ENCODE results near the gene LIX1. TPM values are rescaled to one million over a fixed set of nuclear protein-coding genes. Genes with fewer than 3 reads are reported as not detected.
"Not testable (repeated sequence)": the region's sequence is repeated elsewhere in the genome, so short reads cannot be mapped to it uniquely, and the experiment has no call there.

LIX1 gene
- total RNA-seq, 3 donors from 2014 or later (not counting 1 experiment from before 2014, with no cell fraction given), result not detected

GRCh38 chr5:97085459-97086181, 56.8 kb downstream of the LIX1 start:
- H3K36me3 Mint-ChIP-seq, result no peaks in the 10 kb centered on the region
- H3K27ac Mint-ChIP-seq, result no peak overlapping the region
- H3K4me1 Mint-ChIP-seq, result peaks cover 7% of the 10 kb centered on the region in 2 donors
- peaks cover 0 to 7% of the 10 kb centered on the region in 2 donors for H3K27me3 Mint-ChIP-seq (ENCODE audit: low read depth in 2 of 2)
- 97% methylated on average over 21 of the region's 22 CpGs for WGBS (ENCODE audit: insufficient coverage)
- intact Hi-C loops (cut with micrococcal nuclease), result no loop called here
- Histone ChIP-seq H3K36me3 (ENCODE audit: control insufficient read depth, insufficient read depth, low read length) (no peaks in the 10 kb centered on the region), H3K9me3 (ENCODE audit: control insufficient read depth, insufficient read depth, low read length) (no peaks in the 10 kb centered on the region), H3K4me1 (ENCODE audit: control insufficient read depth, insufficient read depth, low read length) (no peaks in the 10 kb centered on the region), H3K27me3 (ENCODE audit: control insufficient read depth, insufficient read depth, low read length) (no peaks in the 10 kb centered on the region), H3K4me3 (ENCODE audit: low read length) (no peak overlapping the region), H3K27ac (ENCODE audit: low read length) (no peak overlapping the region)
- no peak overlapping the region for H3K4me3 Mint-ChIP-seq
- no peaks in the 10 kb centered on the region for H3K9me3 Mint-ChIP-seq
- DNase-seq, result no peak
- TF ChIP-seq CTCF (IDR thresholded peaks at IDR 0.05), result no peak
- no peak for ATAC-seq

GRCh38 chr5:97084782-97085458, 57.5 kb downstream of the LIX1 start:
- intact Hi-C loops (cut with micrococcal nuclease); DNase-seq; H3K4me1 ChIP-seq (ENCODE audit: control insufficient read depth, insufficient read depth, low read length); H3K27ac Mint-ChIP-seq; H3K4me3 ChIP-seq (ENCODE audit: low read length); H3K9me3 ChIP-seq (ENCODE audit: control insufficient read depth, insufficient read depth, low read length); H3K9me3 Mint-ChIP-seq; ATAC-seq; H3K36me3 Mint-ChIP-seq; H3K27me3 ChIP-seq (ENCODE audit: control insufficient read depth, insufficient read depth, low read length); H3K27ac ChIP-seq (ENCODE audit: low read length); H3K36me3 ChIP-seq (ENCODE audit: control insufficient read depth, insufficient read depth, low read length); H3K4me3 Mint-ChIP-seq; H3K4me1 Mint-ChIP-seq; H3K27me3 Mint-ChIP-seq (ENCODE audit: low read depth in 2 of 2): not testable (repeated sequence)
- 92% methylated on average over 21 of the region's 21 CpGs for WGBS (ENCODE audit: insufficient coverage)

GRCh38 chr5:97078958-97079743, 63.3 kb downstream of the LIX1 start:
- intact Hi-C loops (cut with micrococcal nuclease), result no loop called here
- 78% methylated on average over 4 of the region's 4 CpGs for WGBS (ENCODE audit: insufficient coverage)
- H3K27me3 Mint-ChIP-seq (ENCODE audit: low read depth in 2 of 2), result peaks cover 0 to 5% of the 10 kb centered on the region in 2 donors
- Histone ChIP-seq H3K4me3 (ENCODE audit: low read length) (no peak overlapping the region), H3K27me3 (ENCODE audit: control insufficient read depth, insufficient read depth, low read length) (no peaks in the 10 kb centered on the region), H3K36me3 (ENCODE audit: control insufficient read depth, insufficient read depth, low read length) (no peaks in the 10 kb centered on the region), H3K27ac (ENCODE audit: low read length) (no peak overlapping the region), H3K9me3 (ENCODE audit: control insufficient read depth, insufficient read depth, low read length) (no peaks in the 10 kb centered on the region), H3K4me1 (ENCODE audit: control insufficient read depth, insufficient read depth, low read length) (no peaks in the 10 kb centered on the region)
- peak in 1 of 3 donors; percentile 46 for ATAC-seq
- H3K27ac Mint-ChIP-seq, result peak overlapping the region in 1 of 2 donors; percentile 53
- H3K4me1 Mint-ChIP-seq, result peaks cover 7 to 12% of the 10 kb centered on the region in 2 donors
- H3K4me3 Mint-ChIP-seq, result no peak overlapping the region
- no peak for TF ChIP-seq CTCF (IDR thresholded peaks at IDR 0.05)
- no peaks in the 10 kb centered on the region for H3K9me3 Mint-ChIP-seq
- H3K36me3 Mint-ChIP-seq, result no peaks in the 10 kb centered on the region
- no peak for DNase-seq

- no peaks in the 10 kb centered on the region for H3K36me3 Mint-ChIP-seq
- H3K27ac Mint-ChIP-seq, result no peak overlapping the region
- no peaks in the 10 kb centered on the region for H3K4me1 ChIP-seq (ENCODE audit: control insufficient read depth, insufficient read depth, low read length)
- ATAC-seq (no peak), DNase-seq (no peak)
- H3K9me3 ChIP-seq (ENCODE audit: control insufficient read depth, insufficient read depth, low read length), result no peaks in the 10 kb centered on the region
- H3K4me1 Mint-ChIP-seq, result peaks cover 6 to 11% of the 10 kb centered on the region in 2 donors
- no peak overlapping the region for H3K4me3 ChIP-seq (ENCODE audit: low read length)
- no peak overlapping the region for H3K4me3 Mint-ChIP-seq
- no peaks in the 10 kb centered on the region for H3K27me3 ChIP-seq (ENCODE audit: control insufficient read depth, insufficient read depth, low read length)
- no peak for TF ChIP-seq CTCF (IDR thresholded peaks at IDR 0.05)
- H3K9me3 Mint-ChIP-seq, result no peaks in the 10 kb centered on the region
- peaks cover 0 to 5% of the 10 kb centered on the region in 2 donors for H3K27me3 Mint-ChIP-seq (ENCODE audit: low read depth in 2 of 2)
- H3K36me3 ChIP-seq (ENCODE audit: control insufficient read depth, insufficient read depth, low read length), result no peaks in the 10 kb centered on the region
- 84% methylated on average over 3 of the region's 4 CpGs for WGBS (ENCODE audit: insufficient coverage)
- intact Hi-C loops (cut with micrococcal nuclease), result no loop called here
- H3K27ac ChIP-seq (ENCODE audit: low read length), result no peak overlapping the region
Observed at GRCh38 chr5:97077246-97077645, 65.2 kb downstream of the LIX1 start.
